ENCODE results near the gene OR10A6. TPM values are rescaled to one million over a fixed set of nuclear protein-coding genes. Genes with fewer than 3 reads are reported as not detected.

The OR10A6 gene
- total RNA-seq, 1 donor: 0.18 TPM

DNA sequence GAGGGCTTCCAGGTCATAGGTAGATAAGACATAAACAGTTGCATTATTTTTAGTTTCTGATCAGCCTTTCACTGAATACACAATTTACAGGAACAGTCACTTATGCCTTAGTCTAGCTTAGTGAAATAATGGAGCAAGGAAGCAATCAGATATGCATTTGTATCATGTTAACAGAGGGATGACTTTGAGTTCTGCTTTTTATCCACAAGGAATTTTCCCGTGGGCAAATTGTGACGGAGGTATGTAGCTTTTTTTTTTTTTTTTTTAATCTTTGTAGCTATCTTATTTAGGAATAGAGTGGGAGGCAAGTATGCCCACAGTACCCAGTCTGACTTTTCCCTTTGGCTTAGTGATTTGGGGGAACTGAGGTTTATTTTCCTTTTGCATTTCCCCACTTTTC is 37.6 kb upstream of the OR10A6 start:
- H3K4me3 ChIP-seq (ENCODE audit: low read depth, low read length): no peak overlapping the region
- TF ChIP-seq, protein P1, sequence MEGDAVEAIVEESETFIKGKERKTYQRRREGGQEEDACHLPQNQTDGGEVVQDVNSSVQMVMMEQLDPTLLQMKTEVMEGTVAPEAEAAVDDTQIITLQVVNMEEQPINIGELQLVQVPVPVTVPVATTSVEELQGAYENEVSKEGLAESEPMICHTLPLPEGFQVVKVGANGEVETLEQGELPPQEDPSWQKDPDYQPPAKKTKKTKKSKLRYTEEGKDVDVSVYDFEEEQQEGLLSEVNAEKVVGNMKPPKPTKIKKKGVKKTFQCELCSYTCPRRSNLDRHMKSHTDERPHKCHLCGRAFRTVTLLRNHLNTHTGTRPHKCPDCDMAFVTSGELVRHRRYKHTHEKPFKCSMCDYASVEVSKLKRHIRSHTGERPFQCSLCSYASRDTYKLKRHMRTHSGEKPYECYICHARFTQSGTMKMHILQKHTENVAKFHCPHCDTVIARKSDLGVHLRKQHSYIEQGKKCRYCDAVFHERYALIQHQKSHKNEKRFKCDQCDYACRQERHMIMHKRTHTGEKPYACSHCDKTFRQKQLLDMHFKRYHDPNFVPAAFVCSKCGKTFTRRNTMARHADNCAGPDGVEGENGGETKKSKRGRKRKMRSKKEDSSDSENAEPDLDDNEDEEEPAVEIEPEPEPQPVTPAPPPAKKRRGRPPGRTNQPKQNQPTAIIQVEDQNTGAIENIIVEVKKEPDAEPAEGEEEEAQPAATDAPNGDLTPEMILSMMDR (IDR thresholded peaks at IDR 0.05; ENCODE audit: insufficient read depth, low read length): no peak
- DNase-seq (ENCODE audit: low read depth): peak; percentile 50

DNA sequence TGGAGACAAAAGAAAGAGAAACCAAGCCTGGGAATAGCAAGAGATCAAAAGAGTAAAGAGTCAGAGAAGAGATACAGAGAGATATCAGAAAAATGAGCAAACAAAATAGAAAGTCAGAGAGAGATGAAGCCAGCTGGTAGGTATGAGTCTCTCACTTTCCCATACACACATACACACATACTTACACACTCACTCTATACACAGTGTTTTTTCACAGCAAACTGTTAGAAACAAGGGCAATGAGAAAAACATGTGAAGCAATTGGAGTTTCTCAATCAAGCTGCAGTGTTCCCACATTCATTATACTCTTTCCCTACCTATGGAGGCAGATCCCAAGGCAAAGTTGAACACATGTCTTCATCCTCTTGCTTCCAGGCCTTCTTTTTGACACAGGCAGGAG is 36.8 kb upstream of the OR10A6 start:
- TF ChIP-seq, protein P1 (IDR thresholded peaks at IDR 0.05; ENCODE audit: insufficient read depth, low read length): no peak
- no peak overlapping the region for H3K4me3 ChIP-seq (ENCODE audit: low read depth, low read length)
- peak; percentile 44 for DNase-seq (ENCODE audit: low read depth)

DNA sequence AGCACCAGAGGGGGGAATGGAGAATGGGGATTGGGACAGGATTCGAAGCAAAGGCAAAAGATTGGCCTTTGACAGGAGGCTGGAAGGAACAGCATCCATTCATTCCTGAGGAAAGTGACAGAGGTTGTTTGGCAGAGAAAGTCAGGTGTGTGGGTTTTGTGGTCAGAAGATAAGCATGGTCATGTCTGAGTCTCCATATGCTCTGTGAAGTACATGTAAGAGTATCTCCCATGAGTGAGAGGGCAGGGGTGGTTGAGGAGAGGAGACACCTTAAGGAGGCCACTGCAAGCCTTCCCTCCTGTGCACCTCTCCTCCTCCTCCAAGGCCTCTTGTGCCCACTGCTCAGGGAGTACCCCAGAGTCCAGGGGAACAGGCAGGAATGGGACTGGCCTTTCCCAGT is 36.0 kb upstream of the OR10A6 start:
- DNase-seq (ENCODE audit: low read depth): peak; percentile 20
- TF ChIP-seq, protein P1 (IDR thresholded peaks at IDR 0.05; ENCODE audit: insufficient read depth, low read length): no peak
- no peak overlapping the region for H3K4me3 ChIP-seq (ENCODE audit: low read depth, low read length)

DNA sequence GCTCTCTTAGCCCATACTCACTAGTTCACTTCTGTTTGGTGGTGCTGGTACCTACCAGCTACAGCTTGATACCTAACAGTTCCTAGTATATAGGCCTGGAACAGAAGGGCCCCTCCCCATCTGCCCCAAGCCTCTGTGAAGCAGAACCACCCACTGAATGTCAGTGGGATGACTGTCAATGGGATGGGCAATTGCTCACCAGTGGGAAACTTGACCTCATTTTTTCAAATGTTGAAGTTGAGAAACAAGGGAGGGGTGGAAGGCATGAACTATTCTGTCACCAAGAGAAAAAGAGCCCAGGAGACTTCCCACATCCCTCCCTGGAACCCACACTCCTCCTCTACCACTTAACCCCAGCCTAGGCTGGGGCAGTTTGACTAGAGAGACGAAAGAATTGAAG is 34.3 kb upstream of the OR10A6 start, which contains the start of gene NLRP10:
TSS of gene NLRP10 (minus strand) at position 62 of the 400 bp plus-strand sequence. CDS start 1,952 bp downstream, outside the sequence.
- H3K4me3 ChIP-seq (ENCODE audit: low read depth, low read length): no peak within 1 kb of the TSS
- TF ChIP-seq, protein P1 (IDR thresholded peaks at IDR 0.05; ENCODE audit: insufficient read depth, low read length): no peak
- DNase-seq (ENCODE audit: low read depth): peak; percentile 57

DNA sequence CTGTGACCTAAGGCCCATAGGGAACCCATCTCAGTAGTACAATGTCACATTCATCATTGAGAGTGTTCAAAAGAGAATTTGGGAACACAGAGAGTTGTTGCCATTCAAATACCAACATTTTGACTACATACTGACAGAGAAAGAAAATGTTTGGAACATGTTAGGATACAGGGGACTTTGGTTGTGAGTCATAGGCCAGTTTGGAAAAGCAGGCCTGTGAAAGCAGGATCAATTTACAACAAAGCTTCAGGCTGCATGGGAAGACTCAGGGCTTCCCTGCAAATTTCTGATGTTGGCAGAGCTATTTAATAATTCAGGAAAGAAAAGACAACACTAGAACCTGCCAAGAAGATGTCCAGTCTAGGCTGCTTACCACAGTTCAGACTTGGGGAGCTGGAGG is 33.8 kb upstream of the OR10A6 start:
- H3K4me3 ChIP-seq (ENCODE audit: low read depth, low read length): no peak overlapping the region
- DNase-seq (ENCODE audit: low read depth): peak; percentile 75
- TF ChIP-seq, protein P1 (IDR thresholded peaks at IDR 0.05; ENCODE audit: insufficient read depth, low read length): no peak

DNA sequence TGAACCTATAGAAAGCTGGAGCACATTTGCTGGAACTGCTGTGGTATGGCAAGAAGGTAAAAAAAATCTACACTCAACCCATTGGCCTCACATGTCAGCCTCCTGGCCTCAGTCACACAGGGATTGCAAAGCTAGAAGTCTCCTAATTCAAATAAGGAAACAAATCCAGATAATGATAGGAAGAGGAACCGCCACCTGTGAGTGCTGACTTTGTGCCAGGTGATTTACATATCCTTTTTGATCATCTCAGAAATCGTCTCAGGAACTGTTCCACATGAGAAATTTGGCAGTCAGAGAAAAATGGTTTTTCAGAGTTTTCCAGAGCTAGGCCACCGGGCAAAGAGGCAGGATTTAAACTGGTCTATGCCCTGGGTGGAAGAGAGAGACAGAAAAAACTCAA is 33.2 kb upstream of the OR10A6 start:
- DNase-seq (ENCODE audit: low read depth): no peak
- H3K4me3 ChIP-seq (ENCODE audit: low read depth, low read length): no peak overlapping the region

More for the DNA sequence above, 33.2 kb upstream of the OR10A6 start:
- TF ChIP-seq, protein P1 (IDR thresholded peaks at IDR 0.05; ENCODE audit: insufficient read depth, low read length): no peak
